Neural progenitor cell (in vitro differentiated cells): Measurements from ENCODE around the gene GUCY1A2.

Experiments used
- EZH2 ChIP-seq: fragments of 200-600 bp; sonication (generic); IDR thresholded peaks from 2 replicates; pipeline ENCODE4 v1.6.1; 2017; ENCODE audit warnings: antibody characterized with exemption, mild to moderate bottlenecking, moderate library complexity
- EZH2phosphoT487 ChIP-seq: fragments of 200-600 bp; sonication (generic); IDR thresholded peaks from 2 replicates; pipeline ENCODE4 v1.6.1; 2017; ENCODE audit warnings: antibody characterized with exemption
- TF ChIP-seq, protein P1 (sequence below): fragments of 200-600 bp; sonication (generic); IDR thresholded peaks from 2 replicates; pipeline ENCODE4 v1.5.1; 2017; ENCODE audit warnings: antibody characterized with exemption, mild to moderate bottlenecking

DNA sequence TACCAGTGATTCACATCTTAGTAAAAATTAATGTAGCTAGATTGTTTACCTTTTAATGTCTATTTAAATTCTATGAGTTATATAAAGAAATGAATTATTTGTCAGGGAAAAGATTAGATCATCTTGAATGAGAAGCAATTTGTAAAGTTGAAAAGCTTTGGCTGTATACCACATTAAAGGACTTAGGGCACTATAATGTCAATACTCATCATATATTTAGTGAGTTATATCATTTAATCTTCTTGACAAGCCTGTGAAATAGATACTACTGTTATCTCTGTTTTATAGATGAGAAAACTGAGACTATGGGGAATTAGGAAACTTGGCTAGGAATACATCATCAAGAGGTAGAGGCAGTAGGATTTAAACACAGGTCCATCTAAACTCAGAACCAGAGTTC lies 160.1 kb downstream of the GUCY1A2 start:
- TF ChIP-seq, protein P1, sequence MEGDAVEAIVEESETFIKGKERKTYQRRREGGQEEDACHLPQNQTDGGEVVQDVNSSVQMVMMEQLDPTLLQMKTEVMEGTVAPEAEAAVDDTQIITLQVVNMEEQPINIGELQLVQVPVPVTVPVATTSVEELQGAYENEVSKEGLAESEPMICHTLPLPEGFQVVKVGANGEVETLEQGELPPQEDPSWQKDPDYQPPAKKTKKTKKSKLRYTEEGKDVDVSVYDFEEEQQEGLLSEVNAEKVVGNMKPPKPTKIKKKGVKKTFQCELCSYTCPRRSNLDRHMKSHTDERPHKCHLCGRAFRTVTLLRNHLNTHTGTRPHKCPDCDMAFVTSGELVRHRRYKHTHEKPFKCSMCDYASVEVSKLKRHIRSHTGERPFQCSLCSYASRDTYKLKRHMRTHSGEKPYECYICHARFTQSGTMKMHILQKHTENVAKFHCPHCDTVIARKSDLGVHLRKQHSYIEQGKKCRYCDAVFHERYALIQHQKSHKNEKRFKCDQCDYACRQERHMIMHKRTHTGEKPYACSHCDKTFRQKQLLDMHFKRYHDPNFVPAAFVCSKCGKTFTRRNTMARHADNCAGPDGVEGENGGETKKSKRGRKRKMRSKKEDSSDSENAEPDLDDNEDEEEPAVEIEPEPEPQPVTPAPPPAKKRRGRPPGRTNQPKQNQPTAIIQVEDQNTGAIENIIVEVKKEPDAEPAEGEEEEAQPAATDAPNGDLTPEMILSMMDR = no peak
- TF ChIP-seq EZH2 (no peak), EZH2phosphoT487 (no peak)
